ENCODE measurements around the gene POLD2. TPM values are rescaled to one million over a fixed set of nuclear protein-coding genes. Genes with fewer than 3 reads are reported as not detected.

Gene POLD2
- total and polyA plus RNA-seq, 2 of the 13 experiments (the other 11 are each of a cell fraction or from before 2014, with no cell fraction given): 87.6 to 95.1 TPM

- TF ChIP-seq, protein P1, sequence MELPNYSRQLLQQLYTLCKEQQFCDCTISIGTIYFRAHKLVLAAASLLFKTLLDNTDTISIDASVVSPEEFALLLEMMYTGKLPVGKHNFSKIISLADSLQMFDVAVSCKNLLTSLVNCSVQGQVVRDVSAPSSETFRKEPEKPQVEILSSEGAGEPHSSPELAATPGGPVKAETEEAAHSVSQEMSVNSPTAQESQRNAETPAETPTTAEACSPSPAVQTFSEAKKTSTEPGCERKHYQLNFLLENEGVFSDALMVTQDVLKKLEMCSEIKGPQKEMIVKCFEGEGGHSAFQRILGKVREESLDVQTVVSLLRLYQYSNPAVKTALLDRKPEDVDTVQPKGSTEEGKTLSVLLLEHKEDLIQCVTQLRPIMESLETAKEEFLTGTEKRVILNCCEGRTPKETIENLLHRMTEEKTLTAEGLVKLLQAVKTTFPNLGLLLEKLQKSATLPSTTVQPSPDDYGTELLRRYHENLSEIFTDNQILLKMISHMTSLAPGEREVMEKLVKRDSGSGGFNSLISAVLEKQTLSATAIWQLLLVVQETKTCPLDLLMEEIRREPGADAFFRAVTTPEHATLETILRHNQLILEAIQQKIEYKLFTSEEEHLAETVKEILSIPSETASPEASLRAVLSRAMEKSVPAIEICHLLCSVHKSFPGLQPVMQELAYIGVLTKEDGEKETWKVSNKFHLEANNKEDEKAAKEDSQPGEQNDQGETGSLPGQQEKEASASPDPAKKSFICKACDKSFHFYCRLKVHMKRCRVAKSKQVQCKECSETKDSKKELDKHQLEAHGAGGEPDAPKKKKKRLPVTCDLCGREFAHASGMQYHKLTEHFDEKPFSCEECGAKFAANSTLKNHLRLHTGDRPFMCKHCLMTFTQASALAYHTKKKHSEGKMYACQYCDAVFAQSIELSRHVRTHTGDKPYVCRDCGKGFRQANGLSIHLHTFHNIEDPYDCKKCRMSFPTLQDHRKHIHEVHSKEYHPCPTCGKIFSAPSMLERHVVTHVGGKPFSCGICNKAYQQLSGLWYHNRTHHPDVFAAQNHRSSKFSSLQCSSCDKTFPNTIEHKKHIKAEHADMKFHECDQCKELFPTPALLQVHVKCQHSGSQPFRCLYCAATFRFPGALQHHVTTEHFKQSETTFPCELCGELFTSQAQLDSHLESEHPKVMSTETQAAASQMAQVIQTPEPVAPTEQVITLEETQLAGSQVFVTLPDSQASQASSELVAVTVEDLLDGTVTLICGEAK (IDR thresholded peaks at IDR 0.05): no peak
- TF ChIP-seq, protein P1 (CRISPR knock-in tag; IDR thresholded peaks at IDR 0.05): 0 out of 2 replicates have a peak, but pooled peaks have one; percentile 40
- TF ChIP-seq GATAD2A (CRISPR knock-in tag; IDR thresholded peaks at IDR 0.05): peak; percentile 28; the same call in 1 of the 2 replicates
- no peak for TF ChIP-seq GABPA (IDR thresholded peaks at IDR 0.05; ENCODE audit: low read depth, low read length)
- peak; percentile 86 for TF ChIP-seq GABPA (CRISPR knock-in tag; IDR thresholded peaks at IDR 0.05; ENCODE audit: low read depth)
- peak; percentile 64; the same call in 1 of the 2 replicates for TF ChIP-seq AHR (CRISPR knock-in tag; IDR thresholded peaks at IDR 0.05)
- peak; percentile 56; the same call in 1 of the 2 replicates for TF ChIP-seq SALL1 (CRISPR knock-in tag; IDR thresholded peaks at IDR 0.05)
- TF ChIP-seq, protein P2, sequence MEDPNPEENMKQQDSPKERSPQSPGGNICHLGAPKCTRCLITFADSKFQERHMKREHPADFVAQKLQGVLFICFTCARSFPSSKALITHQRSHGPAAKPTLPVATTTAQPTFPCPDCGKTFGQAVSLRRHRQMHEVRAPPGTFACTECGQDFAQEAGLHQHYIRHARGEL (CRISPR knock-in tag; IDR thresholded peaks at IDR 0.05): 0 out of 2 replicates have a peak, but pooled peaks have one; percentile 3
- TF ChIP-seq PHF20 (CRISPR knock-in tag; IDR thresholded peaks at IDR 0.05): no peak; the same call in 1 of the 2 replicates
- TF ChIP-seq, protein P3, sequence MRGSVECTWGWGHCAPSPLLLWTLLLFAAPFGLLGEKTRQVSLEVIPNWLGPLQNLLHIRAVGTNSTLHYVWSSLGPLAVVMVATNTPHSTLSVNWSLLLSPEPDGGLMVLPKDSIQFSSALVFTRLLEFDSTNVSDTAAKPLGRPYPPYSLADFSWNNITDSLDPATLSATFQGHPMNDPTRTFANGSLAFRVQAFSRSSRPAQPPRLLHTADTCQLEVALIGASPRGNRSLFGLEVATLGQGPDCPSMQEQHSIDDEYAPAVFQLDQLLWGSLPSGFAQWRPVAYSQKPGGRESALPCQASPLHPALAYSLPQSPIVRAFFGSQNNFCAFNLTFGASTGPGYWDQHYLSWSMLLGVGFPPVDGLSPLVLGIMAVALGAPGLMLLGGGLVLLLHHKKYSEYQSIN (CRISPR knock-in tag; IDR thresholded peaks at IDR 0.05; ENCODE audit: borderline replicate concordance): no peak
- no peak for TF ChIP-seq NONO (IDR thresholded peaks at IDR 0.05)
- no peak for TF ChIP-seq NONO (CRISPR knock-in tag; conservative IDR thresholded peaks at IDR 0.05)
- no peak for TF ChIP-seq NR2F6 (IDR thresholded peaks at IDR 0.05)
- 0 out of 2 replicates have a peak, but pooled peaks have one; percentile 9 for TF ChIP-seq NR2F6 (CRISPR knock-in tag; IDR thresholded peaks at IDR 0.05)
- TF ChIP-seq ZNF850 (CRISPR knock-in tag; conservative IDR thresholded peaks at IDR 0.05): no peak
- peak; percentile 29; the same call in 1 of the 2 replicates for TF ChIP-seq HDAC2 (CRISPR knock-in tag; IDR thresholded peaks at IDR 0.05)
- peak; percentile 49 for TF ChIP-seq MED1 (CRISPR knock-in tag; IDR thresholded peaks at IDR 0.05)
- no peak for TF ChIP-seq ZXDC (CRISPR knock-in tag; IDR thresholded peaks at IDR 0.05)
These were observed 40.7 kb downstream of the POLD2 start (continued) for GRCh38 chr7:44082541-44083207.
